Measurements from ENCODE around the gene TMEM138. TPM values are rescaled to one million over a fixed set of nuclear protein-coding genes. Genes with fewer than 3 reads are reported as not detected.

Gene TMEM138
- total RNA-seq, 4 donors from 2014 or later: 14.6 to 28.1 (median 20.7) TPM

DNA sequence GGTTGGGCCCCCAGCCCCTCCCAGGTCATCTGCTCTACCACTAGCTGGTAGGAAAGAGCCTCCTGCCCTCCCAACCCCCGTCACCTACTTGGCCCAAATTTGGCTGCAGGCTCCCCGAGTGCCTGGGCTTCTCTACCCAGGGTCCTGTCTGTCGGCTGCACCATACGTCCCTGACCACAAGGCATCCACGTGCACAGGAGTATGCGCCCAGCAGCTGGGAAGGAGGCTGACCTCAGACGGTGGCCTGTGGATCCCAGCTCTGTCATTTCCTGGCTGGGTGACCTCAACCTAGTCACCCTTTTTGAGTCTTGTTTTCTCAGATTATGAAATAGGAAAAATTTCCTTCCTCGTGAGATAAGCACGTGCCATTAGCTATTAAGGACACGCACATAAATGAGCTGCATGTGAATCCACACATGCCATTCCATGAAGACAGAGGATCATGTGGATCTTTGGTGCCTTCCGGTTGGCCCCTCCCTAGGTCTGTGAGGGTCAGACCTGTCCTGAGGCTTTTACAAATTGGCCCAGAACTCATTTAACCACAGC is 14.2 kb upstream of the TMEM138 start:
- no peak for TF ChIP-seq POLR2A (IDR thresholded peaks at IDR 0.05)
- TF ChIP-seq, protein P1, sequence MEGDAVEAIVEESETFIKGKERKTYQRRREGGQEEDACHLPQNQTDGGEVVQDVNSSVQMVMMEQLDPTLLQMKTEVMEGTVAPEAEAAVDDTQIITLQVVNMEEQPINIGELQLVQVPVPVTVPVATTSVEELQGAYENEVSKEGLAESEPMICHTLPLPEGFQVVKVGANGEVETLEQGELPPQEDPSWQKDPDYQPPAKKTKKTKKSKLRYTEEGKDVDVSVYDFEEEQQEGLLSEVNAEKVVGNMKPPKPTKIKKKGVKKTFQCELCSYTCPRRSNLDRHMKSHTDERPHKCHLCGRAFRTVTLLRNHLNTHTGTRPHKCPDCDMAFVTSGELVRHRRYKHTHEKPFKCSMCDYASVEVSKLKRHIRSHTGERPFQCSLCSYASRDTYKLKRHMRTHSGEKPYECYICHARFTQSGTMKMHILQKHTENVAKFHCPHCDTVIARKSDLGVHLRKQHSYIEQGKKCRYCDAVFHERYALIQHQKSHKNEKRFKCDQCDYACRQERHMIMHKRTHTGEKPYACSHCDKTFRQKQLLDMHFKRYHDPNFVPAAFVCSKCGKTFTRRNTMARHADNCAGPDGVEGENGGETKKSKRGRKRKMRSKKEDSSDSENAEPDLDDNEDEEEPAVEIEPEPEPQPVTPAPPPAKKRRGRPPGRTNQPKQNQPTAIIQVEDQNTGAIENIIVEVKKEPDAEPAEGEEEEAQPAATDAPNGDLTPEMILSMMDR (IDR thresholded peaks at IDR 0.05): peak in 1 of 6 experiments; percentile 3
- no peak for DNase-seq
- H3K36me3 ChIP-seq: peaks cover 0 to 74% (median 27%) of the 10 kb centered on the region in 3 donors
- no peaks in the 10 kb centered on the region for H3K9me3 ChIP-seq
- H3K27me3 ChIP-seq: no peaks in the 10 kb centered on the region
- H3K4me3 ChIP-seq: no peak overlapping the region
- H3K27ac ChIP-seq: peak overlapping the region in 2 of 4 donors; percentile 22 to 44
- peaks cover 0 to 22% (median 7%) of the 10 kb centered on the region in 3 donors for H3K4me1 ChIP-seq
- intact Hi-C loops (cut with DNase I): no loop called here
- WGBS, 2 donors: 74 to 79% methylated on average over 4 to 6 of the region's 11 CpGs

DNA sequence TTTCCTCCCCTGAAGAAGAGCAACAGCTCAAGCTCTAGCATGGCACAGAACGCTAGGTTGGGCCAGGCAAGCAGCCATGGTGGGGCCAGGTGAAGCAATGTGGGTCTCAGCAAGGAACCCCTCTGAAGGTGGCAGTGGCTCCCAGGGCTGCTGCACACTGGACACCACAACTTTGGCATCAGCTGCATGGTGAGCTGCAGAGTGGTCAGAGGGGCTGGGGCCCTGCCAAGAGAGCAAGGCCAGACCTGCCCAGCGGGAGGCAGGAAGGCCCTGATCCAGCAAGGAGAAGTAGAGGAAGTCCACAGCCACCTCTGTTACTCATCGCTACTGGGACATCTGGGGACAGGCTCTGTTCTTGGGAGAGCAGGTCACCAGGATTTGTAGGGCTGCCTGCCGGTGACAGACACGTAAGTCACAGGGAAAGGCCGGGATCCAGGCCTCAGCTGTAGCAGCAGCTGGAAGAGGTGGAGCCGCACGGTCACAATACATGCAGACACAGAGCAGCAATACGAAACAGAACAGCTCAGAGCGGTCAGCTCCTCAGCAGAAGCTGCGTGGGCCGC is 12.9 kb upstream of the TMEM138 start:
- intact Hi-C loops (cut with DNase I): no loop called here
- Histone ChIP-seq H3K4me1 (peaks cover 0 to 22% (median 7%) of the 10 kb centered on the region in 3 donors), H3K36me3 (peaks cover 0 to 74% (median 27%) of the 10 kb centered on the region in 3 donors), H3K27ac (no peak overlapping the region), H3K9me3 (no peaks in the 10 kb centered on the region), H3K4me3 (no peak overlapping the region), H3K27me3 (no peaks in the 10 kb centered on the region)
- TF ChIP-seq, protein P1 (IDR thresholded peaks at IDR 0.05): no peak
- no peak for TF ChIP-seq POLR2A (IDR thresholded peaks at IDR 0.05)
- DNase-seq: no peak
- WGBS, 2 donors: 83 to 94% methylated on average over 6 to 7 of the region's 12 CpGs

DNA sequence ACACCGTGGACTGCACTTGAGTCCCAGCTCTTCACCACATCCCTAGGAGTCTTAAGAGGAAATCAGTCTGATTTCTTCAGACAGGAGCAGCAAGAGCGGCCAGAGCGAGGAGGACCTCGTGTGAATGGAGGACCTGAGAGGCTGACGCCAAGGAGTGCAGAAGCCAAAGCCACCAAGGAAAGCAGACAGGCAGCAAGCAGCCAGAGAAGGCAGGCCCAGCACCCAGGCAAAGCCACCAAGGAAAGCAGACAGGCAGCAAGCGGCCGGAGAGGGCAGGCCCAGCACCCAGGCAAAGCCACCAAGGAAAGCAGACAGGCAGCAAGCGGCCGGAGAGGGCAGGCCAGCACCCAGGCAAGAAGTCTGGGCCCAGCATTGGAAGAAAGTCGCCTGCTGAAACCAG is 12.3 kb upstream of the TMEM138 start:
- WGBS, 2 donors: 97% methylated on average over 8 of the region's 10 CpGs; no CpG with 5 or more reads in 1 of the 2 donors
- Histone ChIP-seq H3K4me1 (peaks cover 0 to 19% (median 7%) of the 10 kb centered on the region in 3 donors), H3K9me3 (no peaks in the 10 kb centered on the region), H3K36me3 (peaks cover 0 to 77% (median 27%) of the 10 kb centered on the region in 3 donors), H3K27me3 (no peaks in the 10 kb centered on the region), H3K4me3 (no peak overlapping the region), H3K27ac (no peak overlapping the region)
- intact Hi-C loops (cut with DNase I): no loop called here
- DNase-seq: no peak
- TF ChIP-seq, protein P1 (IDR thresholded peaks at IDR 0.05): no peak
- TF ChIP-seq POLR2A (IDR thresholded peaks at IDR 0.05): no peak

DNA sequence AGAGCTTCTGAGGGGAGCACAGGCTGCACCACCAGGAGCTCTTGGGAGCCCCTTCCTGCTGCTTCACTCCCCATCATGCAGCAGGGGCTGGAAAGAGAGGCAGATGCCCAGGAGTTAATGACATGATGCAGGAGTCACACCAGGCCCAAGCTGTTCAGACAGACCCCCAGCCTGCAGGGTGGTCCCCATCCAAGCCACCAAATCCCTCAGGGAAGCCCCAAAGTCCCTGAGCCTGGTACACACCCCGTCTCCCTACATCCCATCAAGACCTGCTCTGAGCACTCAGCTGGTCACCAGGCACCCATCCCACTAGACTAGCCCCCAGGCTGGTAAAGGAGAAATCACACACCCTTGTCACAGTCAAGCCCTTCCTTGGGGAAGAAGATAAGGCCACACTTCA is 11.8 kb upstream of the TMEM138 start:
- no peak overlapping the region for H3K4me3 ChIP-seq
- no peak for DNase-seq
- peaks cover 0 to 81% (median 27%) of the 10 kb centered on the region in 3 donors for H3K36me3 ChIP-seq
- H3K9me3 ChIP-seq: no peaks in the 10 kb centered on the region
- no peak for TF ChIP-seq POLR2A (IDR thresholded peaks at IDR 0.05)
- TF ChIP-seq, protein P1 (IDR thresholded peaks at IDR 0.05): no peak
- 80% methylated on average over 1 of the region's 1 CpG; no CpG with 5 or more reads in 1 of the 2 donors for WGBS, 2 donors
- H3K4me1 ChIP-seq: peaks cover 0 to 14% (median 7%) of the 10 kb centered on the region in 3 donors
- no peak overlapping the region for H3K27ac ChIP-seq
- intact Hi-C loops (cut with DNase I): no loop called here
- no peaks in the 10 kb centered on the region for H3K27me3 ChIP-seq

DNA sequence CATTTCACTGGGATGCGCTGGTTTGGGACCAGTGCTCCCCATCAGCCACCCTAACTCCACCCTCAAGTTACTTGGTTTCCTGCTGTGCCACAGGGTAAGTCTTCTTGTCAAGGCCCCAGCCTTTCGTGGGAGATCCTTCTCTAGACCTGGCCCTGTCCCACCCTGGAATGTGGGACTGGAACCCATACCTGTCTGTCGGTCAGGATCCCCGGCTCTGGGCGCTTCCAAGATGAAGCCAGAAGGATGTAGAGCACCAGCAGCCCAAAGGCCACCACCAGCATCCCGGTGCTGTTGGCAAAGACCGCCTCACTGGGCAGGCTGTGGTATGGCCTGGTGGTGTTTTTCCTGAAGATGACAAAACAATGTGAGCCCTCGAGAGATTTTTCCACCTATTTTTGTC is 11.4 kb upstream of the TMEM138 start:
- Histone ChIP-seq H3K4me1 (peaks cover 0 to 10% (median 5%) of the 10 kb centered on the region in 3 donors), H3K4me3 (no peak overlapping the region), H3K27ac (no peak overlapping the region), H3K27me3 (no peaks in the 10 kb centered on the region), H3K36me3 (peaks cover 0 to 86% (median 27%) of the 10 kb centered on the region in 3 donors), H3K9me3 (no peaks in the 10 kb centered on the region)
- intact Hi-C loops (cut with DNase I): no loop called here
- no peak for DNase-seq
- TF ChIP-seq, protein P1 (IDR thresholded peaks at IDR 0.05): no peak
- 80 to 91% methylated on average over 1 to 3 of the region's 8 CpGs for whole genome bisulfite sequencing, 2 donors
